NCI-H82 (cell line): ENCODE measurements around the gene HAUS3.
"Not testable (repeated sequence)": the region's sequence is repeated elsewhere in the genome, so short reads cannot be mapped to it uniquely, and the experiment has no call there.

Experiments used
- DNase-seq: peaks from one replicate; lab custom pipeline; 2025; lab: John Stamatoyannopoulos, UW

Gene HAUS3

GRCh38 chr4:2251795-2252529, 10.0 kb upstream of the HAUS3 start:
- DNase-seq: no peak

- no peak for DNase-seq
Measured at GRCh38 chr4:2251073-2251794, 9.3 kb upstream of the HAUS3 start.

GRCh38 chr4:2250357-2251072, 8.6 kb upstream of the HAUS3 start:
- DNase-seq: no peak

DNA sequence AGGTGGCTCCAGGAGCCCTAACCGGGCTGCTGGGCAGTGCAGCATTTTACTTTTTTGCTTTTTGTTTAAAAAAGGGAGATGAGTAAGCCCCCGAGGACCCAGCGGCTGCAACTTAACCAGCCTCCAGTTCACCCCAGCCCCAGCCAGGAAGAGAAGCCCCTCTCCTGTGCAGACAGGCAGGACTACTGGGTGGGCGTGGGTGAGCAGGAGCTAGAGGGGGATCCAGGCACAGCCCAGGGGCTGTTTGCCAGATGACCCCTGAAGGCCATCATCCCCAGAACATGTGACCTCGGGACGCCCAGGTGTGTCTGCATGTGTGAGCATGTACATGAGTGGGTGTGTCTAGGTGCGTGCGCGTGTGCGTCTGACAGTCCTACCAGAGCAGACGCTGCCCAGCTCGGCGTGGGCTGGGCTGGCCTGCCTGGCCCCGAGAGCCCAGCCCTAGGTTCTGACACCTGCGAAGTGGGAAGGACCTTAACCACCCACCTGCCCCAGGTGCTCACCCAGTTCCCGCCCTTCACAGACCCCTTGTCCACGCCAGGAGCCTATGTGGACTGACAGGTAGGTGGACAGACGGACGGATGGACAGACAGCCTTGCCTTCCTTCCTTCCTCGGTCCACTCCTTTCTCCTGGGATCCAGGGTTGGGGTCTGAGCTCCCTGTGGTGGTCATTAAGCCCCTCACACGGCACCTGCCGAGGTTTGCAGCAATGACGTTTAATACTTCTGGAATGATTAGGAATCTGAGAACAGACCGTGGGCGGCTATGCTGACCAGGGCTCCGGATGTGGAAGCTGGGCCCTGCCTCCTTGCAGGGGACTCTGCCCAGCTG, 7.8 kb upstream of the HAUS3 start:
- no peak for DNase-seq

DNA sequence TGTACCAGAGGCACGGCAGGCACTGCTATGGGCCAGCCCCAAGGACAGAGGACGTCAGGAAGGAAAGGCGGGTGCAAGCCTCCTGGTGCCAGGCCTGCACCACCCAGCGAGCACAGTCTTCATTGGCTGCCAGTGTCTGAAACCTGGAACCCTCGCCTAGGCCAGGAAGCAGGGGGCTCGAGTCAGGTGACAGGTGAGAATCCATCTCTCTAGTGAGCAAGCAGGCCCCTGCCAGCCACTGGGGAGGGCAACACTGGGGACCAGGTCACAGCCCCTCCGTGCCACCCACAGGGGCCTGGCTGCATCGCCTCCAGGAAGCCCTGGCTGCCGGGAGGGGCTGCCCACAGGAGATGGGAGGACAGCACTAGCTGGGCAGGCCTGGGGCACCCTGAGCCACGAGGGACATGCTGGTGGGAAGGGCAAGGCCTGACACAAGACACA, 6.9 kb upstream of the HAUS3 start:
- DNase-seq: no peak

- DNase-seq: no peak
Measured at GRCh38 chr4:2248044-2248780, 6.3 kb upstream of the HAUS3 start.

DNA sequence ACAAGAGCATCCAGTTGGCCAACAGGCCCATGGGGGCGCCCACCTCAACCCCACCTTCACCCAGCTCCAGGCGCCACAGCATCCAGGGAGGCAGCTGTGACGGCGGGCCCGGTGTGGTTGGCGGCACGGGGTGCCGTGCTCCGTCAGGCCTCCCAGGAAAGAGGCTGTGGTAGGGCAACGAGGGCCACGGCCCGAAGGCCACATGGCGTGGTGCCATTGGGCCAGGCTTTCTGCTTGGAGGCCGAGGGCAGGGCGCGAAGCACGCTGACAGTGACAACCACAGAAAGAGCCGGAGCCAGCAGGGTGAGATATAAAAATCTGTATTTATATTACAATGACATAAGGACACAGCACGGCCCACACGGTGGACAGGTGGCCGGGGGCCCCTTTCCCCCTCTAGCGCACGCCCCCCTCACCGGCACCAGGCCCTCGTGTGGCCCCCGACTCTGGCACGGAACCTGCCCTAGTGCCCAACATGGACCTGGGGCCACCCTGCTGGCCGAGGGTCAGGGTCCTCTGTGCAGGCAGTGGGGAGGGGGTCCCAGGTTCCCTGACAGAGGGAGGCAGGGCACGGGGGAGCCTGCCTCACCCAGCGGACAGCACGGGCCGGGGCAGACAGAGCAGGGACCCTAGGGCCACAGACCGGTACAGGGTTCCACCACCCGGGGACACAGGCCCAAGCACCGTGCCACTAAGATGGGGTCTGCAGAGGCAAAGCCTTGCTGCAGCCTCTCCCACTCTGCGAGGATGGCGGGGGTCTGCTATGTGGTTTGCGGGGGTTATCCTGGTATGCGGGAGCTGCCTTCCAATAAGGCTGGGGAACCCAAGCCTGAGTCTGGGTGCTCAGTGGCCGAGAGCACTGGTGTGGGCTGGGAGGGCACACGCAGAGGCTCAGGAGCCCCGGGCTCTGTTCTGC, 5.5 kb upstream of the HAUS3 start:
- no peak for DNase-seq

- no peak for DNase-seq
Measured at GRCh38 chr4:2246384-2247127, 4.6 kb upstream of the HAUS3 start.

GRCh38 chr4:2245787-2246275, 3.9 kb upstream of the HAUS3 start:
- DNase-seq: no peak

DNA sequence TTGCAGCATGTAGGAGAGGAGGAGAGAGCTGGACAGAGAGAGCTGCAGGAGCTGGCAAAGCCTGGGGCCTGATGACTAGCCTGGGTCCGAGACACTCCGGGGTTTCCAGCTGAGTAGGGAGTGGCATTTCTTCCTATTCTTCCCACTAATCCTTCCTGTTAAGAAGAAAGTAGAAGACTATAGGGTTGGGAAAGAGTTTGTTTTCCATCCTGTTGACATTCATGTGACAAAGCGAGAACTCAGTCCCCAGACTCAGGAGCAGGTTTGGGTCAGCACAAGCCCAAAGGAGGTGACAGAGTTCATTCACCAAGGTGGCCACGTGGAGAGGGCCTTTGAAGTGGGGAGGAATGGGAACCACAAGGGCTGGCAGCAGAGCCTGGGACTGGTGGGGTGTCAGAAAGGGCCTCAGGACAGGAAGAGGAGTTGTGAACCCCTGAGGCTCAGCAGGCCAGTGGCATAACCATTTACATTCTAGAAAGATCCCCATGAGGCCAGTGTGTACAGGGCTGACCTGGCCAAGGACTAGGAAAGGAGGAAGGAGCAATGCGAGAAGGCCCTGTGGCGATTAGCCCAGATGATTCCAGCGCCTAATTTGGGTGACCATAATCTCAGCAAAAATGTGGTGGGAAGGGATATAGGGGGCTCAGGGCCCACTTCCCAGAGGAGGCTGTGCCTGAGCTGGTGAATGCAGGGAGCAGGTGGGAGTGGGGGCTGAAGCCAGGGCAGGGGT, 3.3 kb upstream of the HAUS3 start:
- DNase-seq: no peak

GRCh38 chr4:2243681-2244380, 1.9 kb upstream of the HAUS3 start:
- DNase-seq: peak; percentile 48

GRCh38 chr4:2241003-2241402, 918 bp downstream of the HAUS3 start:
- DNase-seq: no peak

GRCh38 chr4:2236944-2237666, 4.8 kb downstream of the HAUS3 start:
- no peak for DNase-seq

- DNase-seq: no peak
Measured at GRCh38 chr4:2231082-2231481, 10.8 kb downstream of the HAUS3 start.

GRCh38 chr4:2226261-2226660, 15.7 kb downstream of the HAUS3 start:
- no peak for DNase-seq

- no peak for DNase-seq
Measured at GRCh38 chr4:2222838-2223237, 19.1 kb downstream of the HAUS3 start.

GRCh38 chr4:2221378-2221777, 20.5 kb downstream of the HAUS3 start:
- DNase-seq: not testable (repeated sequence)
